ENCODE measurements around the gene MSI2.

GRCh38 chr17:57369509-57369945 is 113.2 kb downstream of the MSI2 start:
- TF ChIP-seq POLR2A (IDR thresholded peaks at IDR 0.05) (no peak), CTCF (IDR thresholded peaks at IDR 0.05) (no peak), EP300 (IDR thresholded peaks at IDR 0.05) (no peak)

Data from suprapubic skin (tissue), 3 donors.